ENCODE results near the gene MAML3.

- TF ChIP-seq, protein P1, sequence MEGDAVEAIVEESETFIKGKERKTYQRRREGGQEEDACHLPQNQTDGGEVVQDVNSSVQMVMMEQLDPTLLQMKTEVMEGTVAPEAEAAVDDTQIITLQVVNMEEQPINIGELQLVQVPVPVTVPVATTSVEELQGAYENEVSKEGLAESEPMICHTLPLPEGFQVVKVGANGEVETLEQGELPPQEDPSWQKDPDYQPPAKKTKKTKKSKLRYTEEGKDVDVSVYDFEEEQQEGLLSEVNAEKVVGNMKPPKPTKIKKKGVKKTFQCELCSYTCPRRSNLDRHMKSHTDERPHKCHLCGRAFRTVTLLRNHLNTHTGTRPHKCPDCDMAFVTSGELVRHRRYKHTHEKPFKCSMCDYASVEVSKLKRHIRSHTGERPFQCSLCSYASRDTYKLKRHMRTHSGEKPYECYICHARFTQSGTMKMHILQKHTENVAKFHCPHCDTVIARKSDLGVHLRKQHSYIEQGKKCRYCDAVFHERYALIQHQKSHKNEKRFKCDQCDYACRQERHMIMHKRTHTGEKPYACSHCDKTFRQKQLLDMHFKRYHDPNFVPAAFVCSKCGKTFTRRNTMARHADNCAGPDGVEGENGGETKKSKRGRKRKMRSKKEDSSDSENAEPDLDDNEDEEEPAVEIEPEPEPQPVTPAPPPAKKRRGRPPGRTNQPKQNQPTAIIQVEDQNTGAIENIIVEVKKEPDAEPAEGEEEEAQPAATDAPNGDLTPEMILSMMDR (IDR thresholded peaks at IDR 0.05; ENCODE audit: insufficient read depth, low read depth, low read length), result no peak
- TF ChIP-seq EZH2 (IDR thresholded peaks at IDR 0.05; ENCODE audit: insufficient read depth, low read length), result no peak
Observed at GRCh38 chr4:139694522-139695107, 459.4 kb downstream of the MAML3 start.

All from astrocyte (in vitro differentiated cells and primary cell).